ENCODE measurements around the gene CER1.

DNA sequence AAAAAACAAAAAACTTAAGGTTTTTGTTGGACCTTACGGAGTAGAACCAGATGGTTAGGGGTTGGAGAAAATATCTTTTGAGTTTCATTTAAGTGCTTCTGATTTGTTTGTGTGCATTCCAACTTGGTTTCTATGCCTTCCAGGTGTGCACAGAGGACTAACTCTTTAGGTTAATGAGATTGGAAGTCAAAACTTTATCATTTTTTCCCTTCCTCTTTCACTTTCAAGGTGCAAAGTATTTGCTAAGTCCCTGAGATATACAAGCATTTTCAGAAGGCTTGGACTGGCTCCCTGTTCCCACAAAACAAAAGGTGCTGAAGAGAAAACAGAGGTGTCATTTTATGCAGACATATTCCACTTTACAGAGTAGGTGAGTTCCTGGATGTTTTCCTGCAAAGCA, 30.3 kb upstream of the CER1 start:
- TF ChIP-seq ARNTL (CRISPR knock-in tag; IDR thresholded peaks at IDR 0.05; ENCODE audit: borderline replicate concordance, low read depth) (no peak), TCF4 (CRISPR knock-in tag; IDR thresholded peaks at IDR 0.05; ENCODE audit: borderline replicate concordance) (no peak), PPARA (CRISPR knock-in tag; IDR thresholded peaks at IDR 0.05; ENCODE audit: borderline replicate concordance) (no peak), ZFP3 (CRISPR knock-in tag; IDR thresholded peaks at IDR 0.05) (no peak), RARB (CRISPR knock-in tag; IDR thresholded peaks at IDR 0.05) (no peak)
- TF ChIP-seq, protein P1, sequence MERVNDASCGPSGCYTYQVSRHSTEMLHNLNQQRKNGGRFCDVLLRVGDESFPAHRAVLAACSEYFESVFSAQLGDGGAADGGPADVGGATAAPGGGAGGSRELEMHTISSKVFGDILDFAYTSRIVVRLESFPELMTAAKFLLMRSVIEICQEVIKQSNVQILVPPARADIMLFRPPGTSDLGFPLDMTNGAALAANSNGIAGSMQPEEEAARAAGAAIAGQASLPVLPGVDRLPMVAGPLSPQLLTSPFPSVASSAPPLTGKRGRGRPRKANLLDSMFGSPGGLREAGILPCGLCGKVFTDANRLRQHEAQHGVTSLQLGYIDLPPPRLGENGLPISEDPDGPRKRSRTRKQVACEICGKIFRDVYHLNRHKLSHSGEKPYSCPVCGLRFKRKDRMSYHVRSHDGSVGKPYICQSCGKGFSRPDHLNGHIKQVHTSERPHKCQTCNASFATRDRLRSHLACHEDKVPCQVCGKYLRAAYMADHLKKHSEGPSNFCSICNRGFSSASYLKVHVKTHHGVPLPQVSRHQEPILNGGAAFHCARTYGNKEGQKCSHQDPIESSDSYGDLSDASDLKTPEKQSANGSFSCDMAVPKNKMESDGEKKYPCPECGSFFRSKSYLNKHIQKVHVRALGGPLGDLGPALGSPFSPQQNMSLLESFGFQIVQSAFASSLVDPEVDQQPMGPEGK (CRISPR knock-in tag; IDR thresholded peaks at IDR 0.05; ENCODE audit: borderline replicate concordance) = no peak
- TF ChIP-seq, protein P2, sequence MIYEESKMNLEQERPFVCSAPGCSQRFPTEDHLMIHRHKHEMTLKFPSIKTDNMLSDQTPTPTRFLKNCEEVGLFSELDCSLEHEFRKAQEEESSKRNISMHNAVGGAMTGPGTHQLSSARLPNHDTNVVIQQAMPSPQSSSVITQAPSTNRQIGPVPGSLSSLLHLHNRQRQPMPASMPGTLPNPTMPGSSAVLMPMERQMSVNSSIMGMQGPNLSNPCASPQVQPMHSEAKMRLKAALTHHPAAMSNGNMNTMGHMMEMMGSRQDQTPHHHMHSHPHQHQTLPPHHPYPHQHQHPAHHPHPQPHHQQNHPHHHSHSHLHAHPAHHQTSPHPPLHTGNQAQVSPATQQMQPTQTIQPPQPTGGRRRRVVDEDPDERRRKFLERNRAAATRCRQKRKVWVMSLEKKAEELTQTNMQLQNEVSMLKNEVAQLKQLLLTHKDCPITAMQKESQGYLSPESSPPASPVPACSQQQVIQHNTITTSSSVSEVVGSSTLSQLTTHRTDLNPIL (CRISPR knock-in tag; IDR thresholded peaks at IDR 0.05; ENCODE audit: low read depth) = no peak
